WI38 (cell line): ENCODE data around the gene SLC18A2.

ENCODE experiments used
- H3K4me3 ChIP-seq: 2 replicates; pipeline ENCODE4 v1.5.1; 2011; ENCODE audit warnings: low read depth, mild to moderate bottlenecking, control low read depth, low read length
- CTCF ChIP-seq: IDR thresholded peaks from 2 replicates; pipeline ENCODE4 v1.5.1; 2012; ENCODE audit warnings: low read depth, mild to moderate bottlenecking, control low read depth, low read length

SLC18A2 gene

DNA sequence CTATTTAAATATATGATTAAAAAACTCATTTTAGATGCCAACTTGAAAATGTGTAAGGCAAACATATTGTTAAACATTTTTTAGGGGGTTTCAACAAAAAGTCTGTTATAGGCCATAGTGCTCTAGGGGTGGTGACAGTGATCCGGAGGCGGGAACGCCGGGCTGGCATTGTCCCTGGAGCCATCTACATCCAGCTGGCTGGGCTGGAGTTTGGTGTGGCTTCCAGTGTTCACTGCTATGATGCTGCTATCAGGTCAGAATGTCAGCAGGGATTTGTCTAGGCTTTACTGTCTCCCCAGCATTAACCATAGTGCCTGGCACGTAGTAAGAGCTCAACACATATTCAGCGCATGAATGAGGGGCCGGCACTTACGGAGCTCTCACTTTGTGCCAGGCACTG is 1.9 kb upstream of the SLC18A2 start:
- H3K4me3 ChIP-seq, result no peak overlapping the region
- TF ChIP-seq CTCF, result no peak

DNA sequence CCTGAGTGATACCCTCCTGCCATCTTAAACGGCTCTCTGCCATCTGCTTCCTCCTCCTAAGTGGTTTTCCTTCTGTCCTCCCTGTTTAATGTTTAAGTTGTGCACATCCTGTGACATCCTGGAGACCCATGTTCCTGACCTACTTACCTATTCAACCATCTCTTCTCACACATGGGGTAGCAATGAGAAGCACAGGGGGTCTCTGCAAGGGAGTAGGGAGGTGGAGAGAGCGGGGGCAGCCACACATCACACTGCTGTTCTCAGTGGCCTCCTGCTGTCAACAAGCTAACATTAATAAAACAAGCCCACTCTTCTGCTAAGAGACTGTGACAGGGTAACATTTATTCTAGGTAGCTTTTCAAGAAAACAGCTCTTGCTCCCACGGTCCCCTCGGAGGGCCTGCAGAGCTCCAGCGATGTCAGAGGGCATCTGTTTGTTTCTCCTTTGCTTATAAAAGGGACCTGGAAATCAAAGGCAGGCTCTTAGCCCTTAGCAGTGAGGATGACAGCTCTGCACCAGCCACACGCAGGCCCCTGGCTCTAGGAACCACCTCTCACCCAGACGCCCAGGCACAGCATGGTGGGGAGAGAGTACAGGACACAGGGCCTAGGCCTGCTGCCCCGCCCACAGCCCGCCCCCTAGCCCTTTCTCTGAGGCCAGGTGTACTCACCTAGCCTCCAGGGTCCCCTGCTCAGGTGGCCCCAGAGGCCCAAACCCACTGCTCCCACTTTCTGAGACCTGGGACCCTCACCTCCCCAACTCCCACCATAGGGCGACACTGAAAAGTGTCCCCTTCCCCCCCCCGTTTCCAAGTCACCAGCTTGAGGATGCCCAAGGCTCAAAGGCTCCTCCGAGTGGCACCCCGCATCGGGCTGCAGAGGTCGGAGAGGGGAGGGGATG is 943 bp upstream of the SLC18A2 start:
- TF ChIP-seq CTCF, result no peak

GRCh38 chr10:117241541-117242462 is 888 bp downstream of the SLC18A2 start:
- TF ChIP-seq CTCF, result no peak
- no peak overlapping the region for H3K4me3 ChIP-seq

More for the DNA sequence above, 943 bp upstream of the SLC18A2 start:
- no peak overlapping the region for H3K4me3 ChIP-seq

DNA sequence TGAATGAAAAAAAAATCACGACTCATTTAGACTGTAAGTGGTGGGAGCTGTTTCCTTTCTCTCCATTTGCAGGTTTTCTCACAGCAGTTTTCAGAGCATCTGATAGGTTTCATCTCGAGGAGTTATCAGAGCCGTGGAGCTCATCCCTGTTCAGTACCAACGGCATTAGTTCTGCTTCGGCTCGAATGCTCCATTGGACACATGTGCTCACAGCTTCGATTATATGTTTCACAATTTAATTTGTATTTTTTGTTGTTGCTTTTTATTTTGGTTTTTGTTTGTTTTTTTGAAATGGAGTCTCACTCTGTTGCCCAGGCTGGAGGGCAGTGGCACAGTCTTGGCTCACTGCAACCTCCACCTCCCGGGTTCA is 1.5 kb downstream of the SLC18A2 start:
- TF ChIP-seq CTCF, result no peak

DNA sequence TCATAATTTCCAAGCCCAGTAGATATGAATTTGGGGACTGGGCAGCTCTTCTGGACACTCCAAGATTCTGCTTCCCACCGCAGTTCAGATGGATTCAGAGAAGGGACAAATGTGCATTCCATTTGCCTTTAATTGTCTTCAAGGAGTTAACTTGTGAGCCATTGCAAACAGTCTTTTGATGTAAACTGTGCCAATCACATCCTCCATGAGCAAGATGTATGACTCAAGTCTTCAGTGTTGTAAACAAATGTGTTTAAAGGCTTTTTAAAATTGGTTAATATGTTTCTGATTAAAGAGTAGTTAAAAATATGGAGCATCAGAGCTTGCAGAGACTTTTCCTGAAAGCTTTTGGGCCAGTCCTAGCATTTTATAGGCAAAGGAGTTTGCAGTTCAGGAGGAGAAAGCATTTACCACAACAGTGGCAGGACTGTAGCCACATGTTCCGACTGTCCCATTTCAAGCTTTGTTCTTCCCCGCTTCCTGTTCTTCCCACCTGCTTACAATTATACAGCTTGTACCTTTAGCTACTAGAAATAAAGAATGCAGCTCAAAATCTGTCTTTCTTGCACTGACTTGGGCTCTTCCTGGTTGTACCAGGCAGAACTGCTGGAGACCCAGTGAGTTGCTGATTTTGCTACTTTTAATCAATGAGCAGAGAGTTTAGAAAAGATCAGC is 6.2 kb downstream of the SLC18A2 start:
- no peak overlapping the region for H3K4me3 ChIP-seq
- no peak for TF ChIP-seq CTCF

More for the DNA sequence above, 1.5 kb downstream of the SLC18A2 start:
- no peak overlapping the region for H3K4me3 ChIP-seq

- TF ChIP-seq CTCF, result no peak
- H3K4me3 ChIP-seq, result no peak overlapping the region
Measured at GRCh38 chr10:117248750-117249465, 8.0 kb downstream of the SLC18A2 start.
